Measurements from ENCODE around the gene CACNG5. TPM values are rescaled to one million over a fixed set of nuclear protein-coding genes. Genes with fewer than 3 reads are reported as not detected.
"Not testable (repeated sequence)": the region's sequence is repeated elsewhere in the genome, so short reads cannot be mapped to it uniquely, and the experiment has no call there.

CACNG5 gene
- total RNA-seq, 1 donor from 2014 or later: not detected

GRCh38 chr17:66849851-66850580 is 15.1 kb downstream of the CACNG5 start:
- DNase-seq: peak; percentile 9

DNA sequence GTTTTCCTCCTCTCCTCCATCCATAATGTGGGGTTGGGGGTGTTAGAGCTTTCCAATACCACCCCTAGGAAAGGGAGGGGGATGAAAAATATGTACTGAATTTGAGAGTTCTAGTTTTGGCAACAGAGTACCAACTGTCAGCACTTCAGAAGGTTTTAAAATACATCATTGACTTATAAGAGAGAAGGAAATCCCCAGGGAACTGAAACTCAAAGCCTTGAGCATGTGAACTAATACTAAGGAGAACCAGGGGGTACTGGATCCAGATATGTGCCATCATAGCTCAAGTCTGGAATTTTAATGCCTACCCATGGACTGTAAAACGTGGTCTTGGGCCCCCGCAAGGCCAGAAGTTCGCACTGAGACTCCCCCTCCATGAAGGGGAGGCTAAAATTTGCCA is 15.8 kb downstream of the CACNG5 start:
- DNase-seq: peak; percentile 38

DNA sequence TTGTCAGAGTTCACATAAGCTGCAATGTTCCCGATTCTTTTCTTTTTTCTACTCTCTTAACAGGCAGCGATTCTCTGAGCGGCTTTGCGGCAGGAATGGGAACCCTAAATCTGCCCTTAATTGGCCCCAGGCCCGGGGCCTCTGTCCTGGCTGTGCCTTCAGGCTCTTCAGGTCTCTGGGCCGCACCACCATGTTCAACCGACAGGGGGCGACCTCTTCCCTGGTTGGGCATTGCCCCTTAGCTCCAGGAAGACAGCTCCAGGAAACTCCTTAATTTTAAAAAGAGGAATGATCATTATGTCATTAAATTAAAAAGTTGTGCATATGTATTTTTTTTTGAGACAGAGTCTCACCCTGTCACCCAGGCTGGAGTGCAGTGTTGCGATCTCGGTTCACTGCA is 20.3 kb downstream of the CACNG5 start:
- DNase-seq: no peak

DNA sequence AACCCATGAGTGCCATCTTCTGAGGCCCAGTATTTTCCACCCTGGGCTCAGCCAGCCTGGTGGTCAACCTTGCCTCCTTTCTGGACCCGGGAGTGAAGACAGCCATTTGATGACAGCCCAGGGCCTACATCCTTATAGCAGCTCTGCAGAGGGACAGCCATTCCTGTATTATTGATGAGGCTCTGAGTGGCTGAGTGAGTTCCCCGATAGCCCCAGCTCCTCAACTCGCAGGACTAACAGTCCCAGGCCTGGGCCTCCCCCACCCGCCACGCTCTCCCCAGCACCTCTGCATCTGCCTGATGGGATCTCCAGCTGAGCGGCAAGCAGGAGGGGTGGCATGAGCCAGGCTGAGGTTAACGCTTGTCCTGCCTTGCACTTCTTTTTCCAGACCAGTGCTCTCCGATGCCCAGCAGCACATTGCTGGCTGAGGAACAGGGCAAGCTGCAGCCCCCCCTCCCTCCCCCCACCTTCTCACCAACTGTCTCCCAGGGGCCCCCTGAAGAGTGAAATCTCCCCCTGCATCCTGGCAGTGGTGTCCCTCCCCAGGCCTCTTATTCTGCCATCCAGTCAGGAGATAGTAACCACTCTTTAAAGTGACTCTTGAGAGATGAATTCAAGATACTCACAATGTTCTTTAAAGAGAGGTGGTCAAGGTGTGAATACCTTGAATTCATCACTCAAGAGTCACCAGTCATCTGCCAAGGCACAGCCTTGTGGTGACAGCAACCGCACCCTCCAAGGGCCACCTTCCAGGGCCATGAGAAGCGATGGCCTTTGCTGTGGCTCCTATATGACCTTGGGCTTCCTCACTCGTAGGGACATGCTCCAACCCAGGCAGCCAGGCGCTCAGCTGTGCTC is 23.5 kb downstream of the CACNG5 start:
- DNase-seq: no peak

- DNase-seq: no peak
These were observed 24.4 kb downstream of the CACNG5 start for GRCh38 chr17:66859353-66859752.

GRCh38 chr17:66860204-66860603 is 25.3 kb downstream of the CACNG5 start:
- no peak for DNase-seq

DNA sequence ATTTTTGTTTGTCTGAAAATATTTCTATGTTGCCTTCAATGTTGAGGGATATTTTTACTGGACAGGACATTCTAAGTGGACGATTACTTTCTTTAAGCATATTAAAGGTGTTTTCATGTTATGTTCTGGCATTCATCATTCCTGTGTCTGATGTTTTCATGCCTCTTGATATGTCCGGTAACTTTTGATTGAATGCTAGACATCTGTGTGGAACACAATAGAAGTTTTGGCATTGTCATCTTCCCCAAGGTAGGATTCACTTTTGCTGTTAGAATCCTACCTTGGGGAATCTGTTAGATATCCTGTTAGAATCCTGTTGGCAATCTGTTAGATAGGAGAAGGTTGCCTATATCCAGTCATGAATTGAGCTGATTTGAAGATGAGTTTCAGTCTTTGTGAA is 28.9 kb downstream of the CACNG5 start:
- no peak for DNase-seq

DNA sequence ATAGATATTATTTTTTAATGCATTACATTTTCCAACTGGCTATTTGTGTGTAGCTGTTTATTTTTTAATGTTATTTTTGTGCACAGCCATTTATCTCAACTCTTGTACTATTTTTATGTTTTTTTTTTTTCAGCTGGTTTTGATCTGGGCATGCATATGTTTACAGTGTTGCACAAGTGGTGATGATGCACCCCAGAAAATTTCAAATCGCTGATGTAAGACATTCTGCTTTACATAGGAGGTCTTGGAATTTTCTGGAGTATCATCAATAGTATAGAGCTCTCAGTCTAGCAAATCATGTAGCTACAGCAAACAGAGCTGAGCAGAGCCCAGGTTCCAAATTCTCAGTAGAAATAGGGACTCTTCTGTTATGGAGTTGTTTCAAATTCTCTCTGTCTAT is 30.2 kb downstream of the CACNG5 start:
- DNase-seq: no peak

DNA sequence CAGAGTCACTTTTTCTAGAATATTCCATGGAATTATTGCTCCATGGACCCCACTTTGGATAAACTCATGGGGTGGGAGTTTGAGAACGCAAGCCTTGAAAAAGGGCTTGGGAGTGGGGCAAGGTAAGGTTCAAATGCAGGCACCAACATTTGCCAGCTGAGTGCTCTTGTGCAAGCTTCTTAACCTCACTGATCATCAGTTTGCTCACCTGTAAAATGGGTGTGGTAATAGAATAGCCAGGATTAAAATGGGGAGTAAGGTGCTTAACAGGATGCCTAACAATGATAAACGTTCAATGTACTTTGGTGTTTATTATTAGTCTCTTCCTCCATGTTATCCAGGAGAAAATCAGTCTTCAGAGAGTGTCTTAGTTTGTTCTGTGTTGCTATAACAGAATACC is 39.0 kb downstream of the CACNG5 start:
- DNase-seq: no peak

GRCh38 chr17:66884931-66885330 is 50.0 kb downstream of the CACNG5 start:
- no peak for DNase-seq

DNA sequence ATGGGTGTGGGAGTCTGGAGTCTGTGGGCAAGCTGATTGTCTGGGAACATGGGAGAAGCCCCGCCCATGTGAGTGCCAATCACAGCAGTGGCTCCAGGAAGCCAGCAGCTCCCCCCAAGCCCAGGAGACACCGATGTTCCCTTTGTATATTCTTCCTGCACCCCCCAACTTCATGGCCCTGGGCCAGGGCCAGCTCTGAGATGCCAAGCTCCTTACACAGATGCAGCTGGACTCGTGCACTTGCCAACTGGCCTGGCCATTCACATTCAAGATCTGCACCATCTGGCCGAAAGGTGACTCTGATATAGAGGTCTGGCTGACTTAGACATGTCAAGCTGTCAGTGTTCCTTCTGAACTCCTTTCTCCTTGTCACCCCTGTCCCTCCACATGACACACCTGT is 50.5 kb downstream of the CACNG5 start:
- DNase-seq: peak; percentile 70

- no peak for DNase-seq
These were observed 54.7 kb downstream of the CACNG5 start for GRCh38 chr17:66889480-66890230.

- no peak for DNase-seq
These were observed 57.3 kb downstream of the CACNG5 start for GRCh38 chr17:66892246-66892645.

DNA sequence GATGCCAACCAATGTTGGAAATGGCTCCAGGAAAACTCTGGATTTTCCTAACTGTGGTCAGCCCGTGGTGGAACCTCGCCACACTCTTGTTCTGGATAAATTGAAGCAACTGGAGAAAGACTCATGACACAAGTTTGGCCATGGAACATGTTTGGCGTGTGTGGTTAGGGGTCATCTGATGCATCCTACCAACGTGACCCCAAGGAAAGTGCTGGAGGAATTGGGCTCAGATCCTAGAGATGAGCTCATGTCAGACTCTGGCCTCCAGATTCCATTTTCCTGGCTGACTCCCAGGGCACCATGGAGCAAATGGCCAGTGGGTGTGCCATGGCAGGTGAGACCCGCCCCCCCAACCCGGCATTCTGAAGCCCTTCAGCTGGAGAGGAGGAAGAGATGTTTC is 58.5 kb downstream of the CACNG5 start:
- DNase-seq: no peak

DNA sequence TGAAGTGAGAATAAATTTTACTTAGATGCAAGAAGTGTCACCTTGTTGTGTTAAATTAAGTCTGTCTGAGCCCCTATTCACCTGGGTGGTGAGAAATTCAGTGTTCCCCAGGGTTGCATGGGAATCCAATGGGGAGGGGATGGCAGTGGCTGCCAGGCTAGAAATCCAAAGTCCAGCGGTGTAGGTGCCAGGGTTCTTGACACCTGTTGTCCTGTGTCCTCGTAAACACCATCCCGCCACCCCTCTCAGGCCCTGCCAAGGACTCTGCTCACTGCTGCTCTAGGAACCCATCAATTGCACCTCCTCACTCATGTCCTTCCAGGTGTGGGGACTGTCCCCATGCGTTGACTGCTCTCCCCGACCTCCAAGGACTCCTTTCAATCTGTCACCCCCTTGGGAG is 58.9 kb downstream of the CACNG5 start:
- no peak for DNase-seq

DNA sequence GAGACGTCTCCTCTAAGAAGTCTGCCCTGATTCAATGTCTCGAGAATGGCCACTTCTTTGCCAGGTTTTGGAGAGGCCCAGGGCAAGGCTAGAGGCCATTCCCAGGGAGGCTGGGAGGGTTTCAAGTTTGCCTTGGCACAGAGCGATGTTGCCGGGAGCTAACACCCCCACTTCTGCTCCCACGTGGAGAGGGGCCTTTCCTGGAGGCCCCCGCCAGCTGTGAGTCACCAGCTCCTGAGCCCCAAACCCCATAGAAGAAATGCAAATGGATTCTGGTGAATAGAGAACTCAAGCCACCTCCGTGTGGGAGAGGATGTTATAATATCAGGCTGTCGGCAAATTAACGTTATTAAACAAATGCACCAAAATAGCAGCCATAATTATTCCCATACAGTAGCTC is 62.2 kb downstream of the CACNG5 start:
- no peak for DNase-seq

DNA sequence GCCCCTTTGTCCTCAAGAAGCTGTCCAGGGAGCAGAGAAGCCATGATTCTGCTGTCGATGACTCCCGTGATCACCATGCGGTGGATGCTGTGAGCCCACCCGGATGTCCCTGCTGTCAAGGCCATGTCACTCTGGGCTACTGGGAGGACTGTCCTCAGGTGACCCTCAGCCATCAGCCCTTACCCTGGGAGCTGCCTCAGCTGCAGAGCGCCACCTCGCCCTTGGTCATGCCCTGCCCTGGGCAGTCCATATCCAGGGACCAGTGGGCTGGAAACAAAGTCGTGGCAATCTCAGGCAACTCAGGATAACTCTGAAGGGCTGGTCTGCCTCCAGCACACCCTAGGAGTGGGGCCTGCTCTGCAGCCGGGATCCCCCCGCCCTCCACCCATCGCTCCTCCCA is 63.6 kb downstream of the CACNG5 start:
- no peak for DNase-seq

GRCh38 chr17:66900126-66901010 is 65.5 kb downstream of the CACNG5 start:
- peak; percentile 52 for DNase-seq

GRCh38 chr17:66903296-66903695 is 68.4 kb downstream of the CACNG5 start:
- DNase-seq: not testable (repeated sequence)

GRCh38 chr17:66903781-66904180 is 68.9 kb downstream of the CACNG5 start:
- no peak for DNase-seq

GRCh38 chr17:66904760-66905624 is 70.1 kb downstream of the CACNG5 start:
- peak; percentile 86 for DNase-seq
